ENCODE data around the gene RRAS.

Gene RRAS

DNA sequence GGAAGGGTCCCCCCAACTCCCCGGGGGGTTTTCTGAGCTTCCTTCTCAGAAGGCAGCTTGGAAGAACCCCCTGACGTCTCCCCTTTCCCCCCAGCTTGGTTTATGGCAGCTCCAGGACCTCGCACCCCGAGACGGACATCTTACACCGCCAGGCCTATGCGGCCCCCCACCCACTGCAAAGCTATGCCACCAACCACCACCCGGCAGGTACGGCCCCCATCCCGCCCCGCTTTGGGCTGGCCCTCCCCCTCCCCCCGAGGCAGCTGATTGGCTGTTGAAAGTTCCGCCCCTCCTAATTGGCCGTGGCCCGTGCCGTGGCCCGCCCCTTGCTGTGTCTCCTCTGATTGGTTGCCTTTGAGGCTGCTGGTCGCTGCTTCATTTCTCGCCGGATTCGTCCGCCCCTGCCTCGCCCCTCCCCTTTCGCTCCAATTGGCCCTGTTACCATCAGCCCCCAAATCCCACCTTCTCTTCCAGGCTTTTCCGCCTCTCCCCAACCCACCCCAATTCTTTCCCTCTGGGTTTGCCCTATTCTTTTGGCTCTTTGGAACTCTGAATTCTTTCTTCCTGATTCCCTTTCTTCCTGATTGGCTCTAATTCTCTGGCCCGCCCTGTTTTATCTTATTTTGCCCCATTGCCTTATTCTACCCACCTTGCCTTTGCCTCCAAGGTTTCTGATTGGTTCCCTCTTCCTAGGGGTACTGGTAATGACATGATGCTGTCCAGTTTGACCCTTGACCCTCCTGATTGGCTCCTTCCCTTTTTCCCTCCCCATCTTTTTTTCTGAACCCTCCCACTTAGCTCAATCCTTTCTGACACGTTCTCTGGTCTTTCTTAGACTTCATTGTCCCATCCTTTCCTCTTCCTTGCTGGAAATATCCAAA is 46.5 kb downstream of the RRAS start:
- no peak for DNase-seq

DNA sequence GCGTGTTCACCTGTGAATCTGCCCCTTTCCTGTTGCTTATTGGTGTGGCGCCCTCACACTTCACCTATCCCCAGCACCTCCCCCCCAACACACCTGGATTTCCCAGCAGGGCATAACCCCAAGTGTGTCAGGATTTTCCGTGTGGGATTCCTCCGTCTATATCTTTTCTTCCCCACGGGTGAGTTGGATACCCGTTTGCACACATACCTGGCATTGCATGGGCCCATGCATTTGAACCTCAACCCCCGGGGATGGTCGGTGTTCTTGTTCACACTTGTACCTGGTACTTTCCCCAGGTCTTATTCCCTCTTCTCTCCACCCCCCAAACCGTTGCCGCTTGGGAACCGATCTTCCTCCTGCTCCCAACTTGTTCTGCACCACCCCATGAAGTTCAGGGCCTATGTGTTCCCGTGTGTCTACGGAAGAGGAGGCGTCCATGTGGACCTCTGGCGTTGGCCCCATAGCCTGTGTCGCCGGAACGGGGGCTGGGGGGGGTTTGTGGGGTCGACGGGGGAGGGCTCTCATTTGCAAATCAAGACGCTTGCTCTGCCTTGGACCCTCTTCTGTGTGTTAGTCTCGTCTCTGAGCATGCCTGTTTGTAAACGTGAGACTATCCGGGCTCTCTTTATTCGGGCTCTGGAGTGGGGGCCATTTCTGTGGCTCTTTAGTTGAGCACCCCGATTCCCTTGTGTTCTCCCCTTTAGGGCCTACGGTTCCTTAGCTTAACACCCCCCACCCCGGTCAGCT is 47.3 kb downstream of the RRAS start:
- DNase-seq: no peak

DNA sequence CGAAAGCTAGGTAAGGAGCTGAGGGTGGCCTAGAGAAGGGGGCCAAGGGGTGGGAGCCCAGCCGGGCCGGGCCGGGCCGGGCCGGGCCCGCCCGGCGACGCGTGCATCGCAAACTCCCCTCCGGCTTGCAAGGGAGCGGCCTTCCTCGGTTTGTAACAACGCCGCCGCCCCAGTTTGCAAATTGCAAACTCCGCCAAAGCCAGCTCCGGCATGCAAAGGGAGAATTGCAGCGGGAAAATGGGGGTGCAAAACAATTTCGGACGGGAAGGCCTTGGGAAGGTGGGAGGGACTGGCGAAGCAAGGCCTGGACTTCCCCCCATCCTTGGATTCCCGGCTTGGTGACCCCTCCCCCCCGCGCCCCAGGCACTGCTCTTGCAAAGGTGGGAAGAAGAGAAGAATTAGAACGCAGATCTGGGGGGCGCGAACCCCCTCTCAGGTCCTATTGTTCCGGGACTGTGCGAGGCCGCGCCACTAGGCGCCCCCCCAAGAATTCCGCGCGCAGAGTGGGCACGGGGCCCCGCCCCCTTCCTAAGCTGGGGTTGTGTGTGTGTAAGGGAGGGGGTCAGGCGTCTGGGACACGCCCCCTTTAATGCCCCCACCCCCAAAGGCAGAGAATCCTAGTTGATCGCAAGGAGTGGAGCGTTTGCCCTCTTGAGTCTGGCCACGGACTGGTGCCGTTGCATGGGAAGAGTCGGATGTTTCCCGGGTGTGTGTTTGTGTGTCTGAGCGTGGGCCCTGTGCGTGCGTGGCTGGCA is 48.0 kb downstream of the RRAS start:
- DNase-seq: no peak

DNA sequence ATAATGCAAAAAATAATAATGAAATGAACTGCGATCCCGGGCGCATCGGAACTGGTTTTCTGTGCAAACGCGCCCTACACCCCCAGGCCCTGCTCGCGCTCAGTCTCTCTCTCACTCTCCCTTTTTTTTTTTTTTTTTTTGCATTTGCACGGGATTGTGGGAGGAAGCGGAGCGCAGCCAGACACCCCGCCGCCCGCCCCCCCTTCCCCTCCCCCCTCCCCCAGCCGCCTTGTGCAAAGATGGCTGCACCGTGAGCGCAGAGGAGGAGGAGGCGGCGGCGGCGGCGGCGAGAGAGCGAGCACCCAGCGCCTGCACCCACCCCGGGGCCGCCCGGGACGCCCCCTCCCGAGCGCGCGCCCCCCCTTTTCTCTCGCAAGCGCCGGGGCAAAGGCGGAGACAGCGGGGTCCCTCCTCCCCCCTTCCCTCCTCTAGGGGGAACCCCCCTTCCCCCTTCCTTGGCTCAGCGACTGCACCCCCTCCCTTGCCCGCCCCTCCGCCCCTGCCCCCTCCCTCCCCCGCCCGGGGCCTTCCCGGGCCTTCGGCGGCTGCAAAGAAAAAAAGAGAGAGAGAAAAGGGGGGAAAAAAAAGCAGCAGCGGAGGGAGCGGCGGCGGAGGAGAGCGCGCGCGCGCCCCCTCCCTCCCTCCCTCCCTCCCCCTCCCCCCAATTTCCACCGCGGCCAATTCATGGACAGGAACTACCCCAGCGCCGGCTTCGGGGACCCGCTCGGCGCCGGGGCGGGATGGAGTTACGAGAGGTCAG is 48.8 kb downstream of the RRAS start, which contains the start of gene PRR12:
Gene PRR12, plus strand, starts transcription at position 212 of the 760 bp plus-strand sequence. Its CDS starts 473 bp downstream, at position 685.
- no peak for DNase-seq

DNA sequence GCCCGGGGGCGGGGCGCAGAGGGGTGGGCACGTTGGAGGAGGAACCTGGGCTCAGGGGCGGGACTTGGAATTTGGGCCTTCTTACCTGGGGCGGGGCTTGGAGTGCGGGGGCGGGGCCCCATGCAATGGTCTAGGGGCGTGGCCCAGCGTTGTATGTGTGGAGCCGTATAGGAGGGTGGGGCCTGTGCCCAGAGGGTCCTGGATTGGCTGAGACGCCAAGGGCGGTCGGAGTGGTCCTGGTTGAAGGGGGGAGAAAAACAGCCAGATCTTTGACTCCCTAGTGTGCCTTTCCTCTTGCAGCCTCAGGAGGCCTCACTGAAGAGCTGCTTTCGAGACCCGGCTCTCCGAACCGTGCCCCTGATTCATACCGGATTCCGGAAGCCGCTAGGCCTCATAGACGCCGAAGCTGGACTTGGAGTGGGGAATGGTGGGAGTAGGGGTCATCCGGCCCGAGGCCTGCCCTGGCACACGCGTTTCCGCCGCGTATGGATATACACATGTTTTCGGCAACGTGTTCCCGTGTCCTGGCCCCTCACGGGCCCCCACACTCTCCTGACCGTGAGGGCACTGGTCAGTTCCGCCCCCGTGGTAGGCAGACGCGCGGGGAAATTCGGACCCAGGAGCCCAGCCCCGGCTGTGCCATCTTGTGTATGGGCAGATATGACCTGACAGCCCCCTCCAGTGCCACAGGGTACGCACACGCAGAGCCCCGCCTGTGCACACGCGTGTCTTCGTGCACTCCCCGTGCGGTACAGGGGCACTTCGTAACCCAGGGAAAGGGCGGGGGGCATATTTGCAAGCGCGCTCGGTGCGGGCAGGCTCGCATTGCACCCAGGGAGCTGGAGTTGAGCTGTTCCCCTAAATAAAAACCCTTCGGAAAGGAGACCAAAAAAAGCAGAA is 49.6 kb downstream of the RRAS start:
- no peak for DNase-seq

DNA sequence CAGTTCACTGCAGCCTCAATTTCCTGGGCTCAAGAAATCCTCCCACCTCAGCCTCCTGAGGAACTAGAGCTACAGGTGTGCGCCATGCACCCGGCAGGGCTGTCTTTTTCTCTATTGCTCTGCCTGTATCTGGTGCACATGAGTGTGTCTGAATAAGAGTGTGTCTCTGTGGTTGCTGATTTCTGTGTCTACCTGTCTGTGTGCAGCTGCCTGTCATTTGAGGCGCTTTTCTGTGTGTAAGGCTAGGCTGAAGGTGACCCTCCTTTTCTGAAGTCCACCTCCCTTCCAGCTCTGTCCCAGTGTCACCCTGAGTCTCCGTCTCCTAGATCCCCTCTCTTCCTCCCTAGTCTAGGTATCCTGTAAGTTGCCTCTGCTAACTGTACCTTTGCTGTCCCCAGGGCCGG is 50.4 kb downstream of the RRAS start:
- DNase-seq: no peak

DNA sequence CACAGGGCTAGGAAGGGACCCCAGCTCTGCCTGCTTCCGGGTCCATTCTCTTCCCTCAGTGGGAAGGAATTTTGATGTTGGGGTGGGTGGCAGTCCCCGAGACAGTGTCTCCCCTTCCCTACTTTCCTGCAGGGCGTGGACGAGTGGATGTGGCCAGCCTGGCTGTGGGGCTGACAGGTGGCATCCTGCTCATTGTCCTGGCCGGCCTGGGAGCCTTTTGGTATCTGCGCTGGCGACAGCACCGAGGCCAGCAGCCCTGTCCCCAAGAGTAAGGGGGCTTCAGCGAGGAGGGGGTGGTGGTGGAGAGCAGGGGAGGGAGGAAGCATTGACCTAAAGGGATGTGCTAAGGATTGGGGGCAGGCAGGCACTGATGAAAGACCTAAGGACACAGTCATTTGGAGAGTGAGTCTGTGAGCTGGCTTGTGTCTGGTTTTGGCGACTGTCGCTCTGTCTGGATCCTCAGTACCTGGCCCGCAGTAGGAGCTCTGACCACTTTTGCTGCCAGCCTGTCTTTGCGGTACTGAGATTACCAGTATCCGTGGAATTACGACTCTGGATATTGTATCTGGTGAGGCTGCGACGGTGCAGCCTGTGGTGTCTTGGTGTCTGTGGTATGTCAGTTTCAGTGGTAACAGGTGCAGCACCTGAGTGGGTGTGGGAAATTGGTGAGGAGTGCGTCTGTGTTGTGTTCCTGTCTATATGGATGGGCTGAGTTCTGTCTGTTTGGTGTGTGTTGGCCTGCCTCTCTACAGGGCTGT is 51.4 kb downstream of the RRAS start:
- no peak for DNase-seq

DNA sequence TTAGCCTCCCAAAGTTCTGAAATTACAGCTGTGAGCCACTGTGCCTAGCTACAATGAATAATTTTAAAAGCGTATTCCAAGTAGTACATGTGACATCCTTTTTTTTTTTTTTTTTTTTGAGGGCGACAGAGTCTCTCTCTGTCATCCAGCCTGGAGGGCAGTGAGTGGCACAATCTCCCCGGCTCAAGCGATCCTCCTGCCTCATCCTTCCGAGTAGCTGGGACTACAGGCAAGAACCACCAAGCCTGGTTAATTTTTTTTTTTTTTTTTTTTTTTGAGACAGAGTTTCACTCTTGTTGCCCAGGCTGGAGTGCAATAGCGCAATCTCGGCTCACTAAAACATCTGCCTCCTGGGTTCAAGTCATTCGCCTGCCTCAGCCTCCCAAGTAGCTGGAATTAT is 52.7 kb downstream of the RRAS start:
- DNase-seq: no peak

All from NCI-H1436 treated with DMSO at 0.1 percent for 48 hours (cell line).